HG03342 (cell line): Measurements from ENCODE around the gene POC5.
"Not testable (repeated sequence)": the region's sequence is repeated elsewhere in the genome, so short reads cannot be mapped to it uniquely, and the experiment has no call there.

Experiments used
- ATAC-seq: cut with Tn5 transposase; IDR thresholded peaks from one replicate; pipeline ENCODE4 v1.9.1; 2021; ENCODE audit warnings: mild to moderate bottlenecking, moderate library complexity; ENCODE audit not compliant: unreplicated experiment

The POC5 gene

GRCh38 chr5:75706016-75706415 is 11.2 kb downstream of the POC5 start:
- no peak for ATAC-seq

- ATAC-seq = no peak
Observed at GRCh38 chr5:75701856-75702255, 15.4 kb downstream of the POC5 start.

GRCh38 chr5:75695472-75696351 is 21.5 kb downstream of the POC5 start:
- ATAC-seq = not testable (repeated sequence)

- ATAC-seq = no peak
Observed at GRCh38 chr5:75694781-75695180, 22.5 kb downstream of the POC5 start.

GRCh38 chr5:75690669-75691068 is 26.6 kb downstream of the POC5 start:
- no peak for ATAC-seq

- no peak for ATAC-seq
Observed at GRCh38 chr5:75686480-75686879, 30.8 kb downstream of the POC5 start.

GRCh38 chr5:75685141-75685540 is 32.1 kb downstream of the POC5 start:
- no peak for ATAC-seq

- no peak for ATAC-seq
Observed at GRCh38 chr5:75681125-75681830, 36.0 kb downstream of the POC5 start.

- ATAC-seq = no peak
Observed at GRCh38 chr5:75678155-75678554, 39.1 kb downstream of the POC5 start.

- no peak for ATAC-seq
Observed at GRCh38 chr5:75677607-75678006, 39.6 kb downstream of the POC5 start.

GRCh38 chr5:75675783-75676182 is 41.5 kb downstream of the POC5 start:
- ATAC-seq = no peak

GRCh38 chr5:75672616-75673015 is 44.6 kb downstream of the POC5 start:
- ATAC-seq = no peak

GRCh38 chr5:75671506-75671905 is 45.7 kb downstream of the POC5 start:
- no peak for ATAC-seq

- ATAC-seq = no peak
Observed at GRCh38 chr5:75670577-75670976, 46.7 kb downstream of the POC5 start.

GRCh38 chr5:75668977-75669689 is 48.1 kb downstream of the POC5 start:
- peak; percentile 86 for ATAC-seq

GRCh38 chr5:75668445-75668844 is 48.8 kb downstream of the POC5 start:
- peak; percentile 1 for ATAC-seq

- no peak for ATAC-seq
Observed at GRCh38 chr5:75667586-75667985, 49.7 kb downstream of the POC5 start.

- ATAC-seq = no peak
Observed at GRCh38 chr5:75666801-75667200, 50.4 kb downstream of the POC5 start.

- ATAC-seq = no peak
Observed at GRCh38 chr5:75664979-75665378, 52.3 kb downstream of the POC5 start.

- ATAC-seq = no peak
Observed at GRCh38 chr5:75663579-75664284, 53.5 kb downstream of the POC5 start.

- ATAC-seq = no peak
Observed at GRCh38 chr5:75662061-75662460, 55.2 kb downstream of the POC5 start.
